Neural cell (in vitro differentiated cells): ENCODE results near the gene CADM4. TPM values are rescaled to one million over a fixed set of nuclear protein-coding genes. Genes with fewer than 3 reads are reported as not detected.

Source experiments
- H2AFZ ChIP-seq: fragments of 200-600, 300-800 bp; sonication (generic), shearing (Covaris generic); 2 replicates; pipeline ENCODE4 v1.6.0; 2014; ENCODE audit warnings: low read depth, mild to moderate bottlenecking, antibody characterized with exemption, low read length, moderate library complexity
- H3F3A ChIP-seq: fragments of 200-600 bp; shearing (Covaris generic); 2 replicates; pipeline ENCODE4 v1.6.1; 2016; ENCODE audit warnings: mild to moderate bottlenecking, moderate library complexity, mixed read lengths, antibody characterized with exemption, low read length; ENCODE audit not compliant: insufficient read depth, poor library complexity, severe bottlenecking
- H3K27ac ChIP-seq: fragments of 200-600, 300-800 bp; sonication (generic), shearing (Covaris generic); 2 replicates; pipeline ENCODE4 v1.5.1; 2014; ENCODE audit warnings: mild to moderate bottlenecking, low read length, moderate library complexity
- H3K27me3 ChIP-seq: fragments of 300-800, 200-600 bp; sonication (generic), shearing (Covaris generic); 2 replicates; pipeline ENCODE4 v1.6.0; 2014; ENCODE audit warnings: mild to moderate bottlenecking, low read depth, low read length, moderate library complexity; ENCODE audit not compliant: insufficient read depth
- H3K36me3 ChIP-seq: fragments of 300-800, 200-600 bp; sonication (generic), shearing (Covaris generic); 2 replicates; pipeline ENCODE4 v1.5.1; 2014; ENCODE audit warnings: mild to moderate bottlenecking, antibody characterized with exemption, low read length, moderate library complexity; ENCODE audit not compliant: insufficient read depth
- H3K4me2 ChIP-seq: fragments of 300-800, 200-600 bp; sonication (generic), shearing (Covaris generic); 2 replicates; pipeline ENCODE4 v1.6.0; 2014; ENCODE audit warnings: mild to moderate bottlenecking, low read length
- H3K4me3 ChIP-seq: fragments of 300-800, 200-600 bp; sonication (generic), shearing (Covaris generic); 2 replicates; pipeline ENCODE4 v1.5.1; 2014; ENCODE audit warnings: mild to moderate bottlenecking, low read length, moderate library complexity
- H3K79me2 ChIP-seq: fragments of 200-600 bp; shearing (Covaris generic); replicated peaks from 2 replicates; pipeline ENCODE4 v1.6.0; 2014; ENCODE audit warnings: mild to moderate bottlenecking, low read length, moderate library complexity; ENCODE audit not compliant: insufficient read depth
- H3K9ac ChIP-seq: fragments of 300-800, 200-600 bp; sonication (generic), shearing (Covaris generic); 2 replicates; pipeline ENCODE4 v1.6.1; 2016; ENCODE audit warnings: mild to moderate bottlenecking, low read length, mixed read lengths
- H3K9me2 ChIP-seq: fragments of 200-600 bp; shearing (Covaris generic); 2 replicates; pipeline ENCODE4 v1.6.1; 2016; ENCODE audit warnings: mild to moderate bottlenecking, low read length, mixed read lengths; ENCODE audit not compliant: insufficient read depth
- H3K9me3 ChIP-seq: fragments of 200-600, 300-800 bp; sonication (generic), shearing (Covaris generic); 2 replicates; pipeline ENCODE4 v1.6.1; 2016; ENCODE audit warnings: mild to moderate bottlenecking, mixed run types, low read length, moderate library complexity, mixed read lengths
- H4K20me1 ChIP-seq: fragments of 200-600 bp; shearing (Covaris generic); 2 replicates; pipeline ENCODE4 v1.6.1; 2016; ENCODE audit warnings: mild to moderate bottlenecking, mixed run types; ENCODE audit not compliant: insufficient read depth
- EP300 ChIP-seq: fragments of 450-650 bp; conservative IDR thresholded peaks from 2 replicates; pipeline ENCODE4 v1.6.1; 2014; ENCODE audit warnings: antibody characterized with exemption, mild to moderate bottlenecking, moderate library complexity; ENCODE audit not compliant: poor library complexity, severe bottlenecking
- EZH2 ChIP-seq: fragments of 200-600, 300-800 bp; shearing (Covaris generic), sonication (generic); IDR thresholded peaks from 2 replicates; pipeline ENCODE4 v1.6.1; 2014; ENCODE audit warnings: antibody characterized with exemption, low read length, borderline replicate concordance, mild to moderate bottlenecking; ENCODE audit not compliant: insufficient read depth, poor library complexity, severe bottlenecking
- MXI1 ChIP-seq: fragments of 450-650 bp; conservative IDR thresholded peaks from 2 replicates; pipeline ENCODE4 v1.6.1; 2014; ENCODE audit warnings: antibody characterized with exemption, mild to moderate bottlenecking; ENCODE audit not compliant: poor library complexity, severe bottlenecking
- POLR2AphosphoS5 ChIP-seq: IDR thresholded peaks from 2 replicates; pipeline ENCODE4 v1.6.1; 2012
- RAD21 ChIP-seq: fragments of 450-650 bp; conservative IDR thresholded peaks from 2 replicates; pipeline ENCODE4 v1.6.1; 2014; ENCODE audit warnings: antibody characterized with exemption, mild to moderate bottlenecking, moderate library complexity
- SMC3 ChIP-seq: fragments of 450-650 bp; conservative IDR thresholded peaks from 2 replicates; pipeline ENCODE4 v1.6.1; 2014; ENCODE audit warnings: antibody characterized with exemption, mild to moderate bottlenecking, moderate library complexity; ENCODE audit not compliant: poor library complexity
- TAF1 ChIP-seq: IDR thresholded peaks from 2 replicates; pipeline ENCODE4 v1.6.1; 2012; ENCODE audit warnings: low read depth
- polyA plus RNA-seq: library from polyadenylated mRNA; depleted of rRNA; stranded (reverse); fragments of >200 nt; gene quantifications from 2 replicates; pipeline ENCODE4 v1.2.3, GENCODE V29; 2014
- TF ChIP-seq, protein P1 (sequence below): IDR thresholded peaks from 2 replicates; pipeline ENCODE4 v1.6.1; 2012; ENCODE audit warnings: borderline replicate concordance
- TF ChIP-seq, protein P2 (sequence below): fragments of 450-650 bp; IDR thresholded peaks from 2 replicates; pipeline ENCODE4 v1.5.1; 2014; ENCODE audit warnings: antibody characterized with exemption, mild to moderate bottlenecking, moderate library complexity; ENCODE audit not compliant: poor library complexity, severe bottlenecking

Gene CADM4
- polyA plus RNA-seq, 1 donor from 2014 or later, result 211 TPM

DNA sequence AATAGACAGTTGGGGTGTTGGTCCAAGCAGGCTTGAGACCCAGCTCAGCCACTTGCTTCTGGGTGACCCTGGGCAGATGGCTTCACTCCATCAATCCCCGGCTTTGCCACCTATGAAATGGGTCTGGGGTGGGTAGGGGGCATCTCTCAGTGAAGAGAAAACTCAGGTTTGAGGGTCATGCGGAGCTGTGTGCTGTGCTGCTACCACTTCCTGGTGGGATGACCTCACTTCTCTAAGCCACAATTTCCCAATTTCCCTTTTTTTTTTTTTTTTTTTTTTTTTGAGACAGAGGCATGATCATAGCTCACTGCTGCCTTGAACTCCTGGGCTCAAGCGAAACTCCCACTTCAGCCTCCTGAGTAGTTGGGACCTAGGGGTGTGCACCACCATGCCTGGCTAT lies 34.9 kb upstream of the CADM4 start:
- peaks cover 18% of the 10 kb centered on the region for H3K27me3 ChIP-seq
- no peaks in the 10 kb centered on the region for H4K20me1 ChIP-seq
- no peak overlapping the region for H3K9ac ChIP-seq
- no peaks in the 10 kb centered on the region for H3K36me3 ChIP-seq
- no peaks in the 10 kb centered on the region for H3K79me2 ChIP-seq
- H3K4me2 ChIP-seq, result no peak overlapping the region
- H3K27ac ChIP-seq, result no peak overlapping the region
- H3K4me3 ChIP-seq, result no peak overlapping the region
- no peak overlapping the region for H2AFZ ChIP-seq
- TF ChIP-seq, protein P1, sequence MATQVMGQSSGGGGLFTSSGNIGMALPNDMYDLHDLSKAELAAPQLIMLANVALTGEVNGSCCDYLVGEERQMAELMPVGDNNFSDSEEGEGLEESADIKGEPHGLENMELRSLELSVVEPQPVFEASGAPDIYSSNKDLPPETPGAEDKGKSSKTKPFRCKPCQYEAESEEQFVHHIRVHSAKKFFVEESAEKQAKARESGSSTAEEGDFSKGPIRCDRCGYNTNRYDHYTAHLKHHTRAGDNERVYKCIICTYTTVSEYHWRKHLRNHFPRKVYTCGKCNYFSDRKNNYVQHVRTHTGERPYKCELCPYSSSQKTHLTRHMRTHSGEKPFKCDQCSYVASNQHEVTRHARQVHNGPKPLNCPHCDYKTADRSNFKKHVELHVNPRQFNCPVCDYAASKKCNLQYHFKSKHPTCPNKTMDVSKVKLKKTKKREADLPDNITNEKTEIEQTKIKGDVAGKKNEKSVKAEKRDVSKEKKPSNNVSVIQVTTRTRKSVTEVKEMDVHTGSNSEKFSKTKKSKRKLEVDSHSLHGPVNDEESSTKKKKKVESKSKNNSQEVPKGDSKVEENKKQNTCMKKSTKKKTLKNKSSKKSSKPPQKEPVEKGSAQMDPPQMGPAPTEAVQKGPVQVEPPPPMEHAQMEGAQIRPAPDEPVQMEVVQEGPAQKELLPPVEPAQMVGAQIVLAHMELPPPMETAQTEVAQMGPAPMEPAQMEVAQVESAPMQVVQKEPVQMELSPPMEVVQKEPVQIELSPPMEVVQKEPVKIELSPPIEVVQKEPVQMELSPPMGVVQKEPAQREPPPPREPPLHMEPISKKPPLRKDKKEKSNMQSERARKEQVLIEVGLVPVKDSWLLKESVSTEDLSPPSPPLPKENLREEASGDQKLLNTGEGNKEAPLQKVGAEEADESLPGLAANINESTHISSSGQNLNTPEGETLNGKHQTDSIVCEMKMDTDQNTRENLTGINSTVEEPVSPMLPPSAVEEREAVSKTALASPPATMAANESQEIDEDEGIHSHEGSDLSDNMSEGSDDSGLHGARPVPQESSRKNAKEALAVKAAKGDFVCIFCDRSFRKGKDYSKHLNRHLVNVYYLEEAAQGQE, result no peak
- TF ChIP-seq EP300 (no peak), EZH2 (no peak), MXI1 (no peak), TAF1 (no peak), RAD21 (no peak), POLR2AphosphoS5 (no peak)
- TF ChIP-seq, protein P2, sequence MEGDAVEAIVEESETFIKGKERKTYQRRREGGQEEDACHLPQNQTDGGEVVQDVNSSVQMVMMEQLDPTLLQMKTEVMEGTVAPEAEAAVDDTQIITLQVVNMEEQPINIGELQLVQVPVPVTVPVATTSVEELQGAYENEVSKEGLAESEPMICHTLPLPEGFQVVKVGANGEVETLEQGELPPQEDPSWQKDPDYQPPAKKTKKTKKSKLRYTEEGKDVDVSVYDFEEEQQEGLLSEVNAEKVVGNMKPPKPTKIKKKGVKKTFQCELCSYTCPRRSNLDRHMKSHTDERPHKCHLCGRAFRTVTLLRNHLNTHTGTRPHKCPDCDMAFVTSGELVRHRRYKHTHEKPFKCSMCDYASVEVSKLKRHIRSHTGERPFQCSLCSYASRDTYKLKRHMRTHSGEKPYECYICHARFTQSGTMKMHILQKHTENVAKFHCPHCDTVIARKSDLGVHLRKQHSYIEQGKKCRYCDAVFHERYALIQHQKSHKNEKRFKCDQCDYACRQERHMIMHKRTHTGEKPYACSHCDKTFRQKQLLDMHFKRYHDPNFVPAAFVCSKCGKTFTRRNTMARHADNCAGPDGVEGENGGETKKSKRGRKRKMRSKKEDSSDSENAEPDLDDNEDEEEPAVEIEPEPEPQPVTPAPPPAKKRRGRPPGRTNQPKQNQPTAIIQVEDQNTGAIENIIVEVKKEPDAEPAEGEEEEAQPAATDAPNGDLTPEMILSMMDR, result no peak
- H3K9me2 ChIP-seq, result no peaks in the 10 kb centered on the region
- H3F3A ChIP-seq, result no peaks in the 10 kb centered on the region
- H3K9me3 ChIP-seq, result no peaks in the 10 kb centered on the region

DNA sequence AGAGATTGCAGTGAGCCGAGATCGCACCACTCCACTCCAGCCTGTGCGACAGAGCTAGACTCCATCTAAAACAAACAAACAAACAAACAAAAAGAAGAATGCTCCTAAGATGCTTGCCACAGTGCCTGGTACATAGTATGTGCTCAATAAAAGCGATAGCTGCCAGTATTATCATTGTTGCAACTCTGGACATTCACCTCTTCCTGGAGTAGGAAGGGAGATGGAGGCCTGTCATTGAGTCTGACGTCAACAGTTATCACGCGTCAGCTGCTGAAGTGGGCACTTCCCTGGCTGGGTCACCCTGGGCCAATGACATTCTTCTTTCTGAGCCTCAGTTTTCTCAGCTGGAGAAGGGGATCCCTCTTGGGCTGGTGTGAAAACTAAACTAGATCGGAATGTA lies 34.5 kb upstream of the CADM4 start:
- TF ChIP-seq RAD21, result no peak
- TF ChIP-seq, protein P1, result no peak
- TF ChIP-seq SMC3, result no peak
- no peak for TF ChIP-seq EZH2
- no peak for TF ChIP-seq TAF1
- no peak for TF ChIP-seq MXI1
- TF ChIP-seq, protein P2, result no peak
- no peak for TF ChIP-seq EP300
- TF ChIP-seq POLR2AphosphoS5, result no peak
- Histone ChIP-seq H3K79me2 (no peaks in the 10 kb centered on the region), H3F3A (no peaks in the 10 kb centered on the region), H3K4me2 (no peak overlapping the region), H3K4me3 (no peak overlapping the region), H3K9ac (no peak overlapping the region), H4K20me1 (no peaks in the 10 kb centered on the region), H3K27me3 (peaks cover 22% of the 10 kb centered on the region), H3K9me3 (no peaks in the 10 kb centered on the region), H2AFZ (no peak overlapping the region), H3K36me3 (no peaks in the 10 kb centered on the region), H3K9me2 (no peaks in the 10 kb centered on the region), H3K27ac (no peak overlapping the region)
